T-helper 2 cell treated with Interferon-gamma antibody and Interleukin-4, amounts not matched to agents 100 ng/mL and 5 ng/mL, for 36 hours (primary cell): Measurements from ENCODE around the gene JAKMIP1. TPM values are rescaled to one million over a fixed set of nuclear protein-coding genes. Genes with fewer than 3 reads are reported as not detected.

Source experiments
- intact Hi-C: fragments of 100-400 bp; cut with micrococcal nuclease; formaldehyde crosslinking; loops from one replicate; pipeline ENCODE4 v1.15.1; 2023
- total RNA-seq: library from RNA; stranded (reverse); gene quantifications from 2 replicates; pipeline ENCODE4 v1.2.3, GENCODE V29; 2022

JAKMIP1 gene
- total RNA-seq, 1 donor from 2014 or later: 18.5 TPM

DNA sequence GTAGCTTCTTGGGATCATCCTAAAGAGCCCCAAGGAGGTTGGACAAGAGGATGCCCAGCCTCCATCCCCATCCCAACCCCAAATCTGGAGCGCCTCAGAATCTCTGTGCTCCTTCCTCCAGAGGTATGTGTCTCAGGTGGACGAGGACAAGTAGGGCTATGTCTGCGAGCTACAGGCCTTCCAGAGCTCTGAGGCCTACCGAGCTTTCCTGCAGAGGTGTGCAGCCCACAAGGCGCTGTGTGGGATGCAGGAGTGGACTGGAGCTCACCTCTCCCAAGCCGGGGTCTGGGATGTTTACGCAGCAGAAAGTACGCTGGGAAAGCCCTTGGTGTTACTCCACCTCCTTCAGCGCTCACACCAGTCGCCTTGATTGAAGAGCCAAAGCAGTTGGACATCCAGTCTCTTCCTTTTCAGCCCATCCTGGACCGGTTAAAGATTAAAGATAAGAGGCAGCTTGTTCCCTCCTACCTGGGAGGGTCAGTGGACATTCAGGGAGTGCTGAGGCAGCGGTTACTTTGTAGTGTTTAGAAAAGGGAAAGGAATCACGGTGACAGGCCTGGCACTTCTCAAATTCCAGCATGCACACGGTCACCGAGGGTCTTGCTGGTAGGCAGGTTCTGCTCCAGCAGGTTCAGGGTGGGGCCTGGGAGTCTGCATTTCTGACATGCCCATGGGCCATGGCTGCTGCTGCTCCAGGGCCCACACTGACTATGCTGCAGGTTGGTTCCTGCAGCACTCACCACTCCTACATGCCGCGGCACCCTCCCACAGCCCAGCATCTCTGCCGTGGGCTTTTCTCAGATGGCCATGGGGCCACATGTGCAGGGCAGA lies 29.5 kb upstream of the JAKMIP1 start:
- intact Hi-C loops: no loop called here

DNA sequence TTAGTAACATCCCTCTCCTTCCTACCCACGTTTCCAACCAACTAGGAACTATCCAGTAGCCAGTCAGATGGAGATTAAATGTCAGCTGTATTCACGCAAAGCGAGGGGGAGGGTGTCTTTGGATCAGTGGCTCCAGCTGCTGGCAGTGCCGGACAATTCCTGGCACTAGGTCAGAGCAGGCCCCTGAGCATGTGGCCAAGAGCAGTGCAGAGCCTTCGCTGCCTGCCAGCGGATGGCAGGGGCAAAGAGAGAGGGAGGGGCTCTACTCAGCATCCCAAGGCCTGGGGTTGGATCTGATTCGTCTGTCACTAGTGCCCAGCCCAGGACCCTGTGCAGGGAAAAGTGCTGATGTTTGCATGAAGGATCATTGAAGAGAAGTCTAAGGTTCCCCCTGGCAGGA lies 28.7 kb upstream of the JAKMIP1 start:
- intact Hi-C loops: no loop called here

DNA sequence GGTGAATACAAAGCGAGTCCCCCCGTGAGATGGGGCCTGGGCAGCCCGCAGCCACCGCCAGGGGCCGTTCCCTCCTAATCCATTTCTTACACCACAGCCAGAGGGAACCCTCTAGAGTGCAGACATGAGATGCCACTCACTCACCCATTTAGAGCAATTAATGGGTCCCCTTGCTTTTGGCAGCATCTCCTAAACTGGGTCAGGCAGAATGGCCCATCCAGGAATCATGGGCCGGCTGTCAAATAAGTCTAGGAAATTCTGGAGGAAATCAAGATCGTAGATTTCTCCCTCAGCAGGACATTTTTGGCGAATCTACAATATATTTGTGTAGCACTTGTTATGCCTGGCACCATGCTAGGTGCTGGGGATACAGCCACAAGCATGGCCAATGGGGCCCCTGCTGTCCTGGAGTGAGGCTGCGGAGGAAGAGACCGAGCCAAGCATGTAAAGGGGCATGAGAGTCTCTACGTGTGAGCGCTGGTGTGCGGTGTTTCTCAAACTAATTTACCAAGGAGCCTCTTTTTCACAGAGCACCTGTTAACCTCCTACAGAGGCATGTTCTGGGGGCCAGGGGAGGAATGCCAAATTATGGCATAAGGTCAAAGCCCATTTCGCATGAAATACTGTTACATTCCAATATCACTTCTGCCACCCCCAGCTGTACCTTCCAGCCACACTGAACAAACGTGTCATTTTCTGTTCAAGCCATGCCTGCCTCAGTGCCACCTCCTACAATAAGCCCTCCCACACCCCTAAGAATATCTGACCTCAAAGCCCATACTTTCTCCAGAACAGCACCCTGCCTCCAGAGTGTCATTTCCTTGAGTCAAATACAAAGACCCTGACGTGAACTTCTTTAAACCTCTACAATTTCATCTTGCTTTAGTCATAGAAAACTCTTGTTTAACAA lies 28.1 kb upstream of the JAKMIP1 start:
- intact Hi-C loops: no loop called here

DNA sequence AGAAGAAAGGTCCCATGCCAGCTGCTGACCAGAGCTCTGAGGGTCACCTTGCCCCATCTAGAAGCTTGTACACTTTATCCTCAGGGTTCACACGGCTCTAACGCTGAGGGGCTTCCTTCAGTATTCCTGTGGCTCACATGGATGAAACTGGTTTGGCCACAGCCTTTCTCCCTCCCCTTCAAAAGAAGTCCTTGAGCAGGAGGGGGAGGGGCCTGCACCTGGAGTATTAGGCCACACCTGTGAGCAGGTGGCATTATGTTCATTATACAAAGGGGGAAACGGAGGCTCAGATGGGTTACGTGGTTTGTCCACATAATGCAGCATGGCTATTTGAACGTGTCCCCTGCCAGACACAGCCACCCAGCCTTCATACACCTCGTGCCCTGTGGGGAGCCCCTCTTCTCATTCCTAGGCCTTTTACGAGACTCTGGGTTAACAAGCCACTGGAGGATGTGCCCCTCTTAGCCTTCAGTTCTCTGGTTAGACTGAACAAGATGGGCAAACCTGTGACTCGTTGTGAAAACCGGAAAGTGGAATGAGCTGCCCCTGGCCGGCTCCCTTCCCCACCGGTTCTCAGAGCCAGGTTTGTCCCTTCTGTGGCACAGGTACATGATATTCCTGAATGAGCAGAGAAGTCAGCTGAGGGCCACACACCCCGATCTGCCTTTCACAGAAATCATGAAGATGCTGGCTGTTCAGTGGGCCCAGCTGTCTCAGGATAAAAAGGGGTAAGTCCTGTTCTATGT lies 27.2 kb upstream of the JAKMIP1 start:
- intact Hi-C loops: no loop called here

DNA sequence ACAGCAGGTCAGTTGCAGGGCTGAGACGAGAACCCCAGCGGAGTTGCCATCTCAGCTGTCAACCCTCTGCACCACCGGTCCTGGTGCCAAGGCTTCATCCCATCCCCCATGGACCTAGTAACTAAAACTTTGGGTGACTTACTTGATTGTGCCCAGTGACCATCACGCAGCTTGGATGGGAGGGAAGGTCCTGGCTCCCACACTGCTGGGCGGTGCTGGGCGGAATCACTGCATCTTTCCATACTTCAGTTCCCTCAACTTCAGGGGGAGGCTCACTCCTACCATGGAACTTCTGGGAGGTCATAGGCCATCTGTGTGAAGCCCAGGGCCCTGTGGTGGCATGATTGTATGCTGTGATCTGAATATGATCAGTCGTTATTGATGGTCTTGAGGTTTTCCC lies 26.2 kb upstream of the JAKMIP1 start:
- intact Hi-C loops: no loop called here

DNA sequence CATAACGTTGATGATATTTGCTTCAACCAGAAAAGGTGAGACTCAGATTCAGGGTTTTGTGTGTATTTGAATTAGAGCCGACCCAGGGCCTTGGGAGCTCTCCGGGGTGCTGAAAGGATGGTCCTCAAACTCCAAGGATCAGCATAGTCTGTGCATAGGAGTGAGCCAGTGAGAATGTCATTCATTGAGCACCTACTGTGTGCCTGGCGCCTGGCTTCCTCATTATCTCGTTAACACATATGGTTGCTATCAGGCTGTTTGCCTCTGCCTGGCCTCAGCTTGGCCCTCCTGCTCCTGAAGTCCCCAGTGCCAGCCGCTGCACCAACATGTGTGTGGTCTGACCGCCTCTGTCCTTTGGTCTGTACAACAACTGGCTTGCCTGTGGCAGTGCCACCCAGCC lies 25.1 kb upstream of the JAKMIP1 start:
- intact Hi-C loops: no loop called here

DNA sequence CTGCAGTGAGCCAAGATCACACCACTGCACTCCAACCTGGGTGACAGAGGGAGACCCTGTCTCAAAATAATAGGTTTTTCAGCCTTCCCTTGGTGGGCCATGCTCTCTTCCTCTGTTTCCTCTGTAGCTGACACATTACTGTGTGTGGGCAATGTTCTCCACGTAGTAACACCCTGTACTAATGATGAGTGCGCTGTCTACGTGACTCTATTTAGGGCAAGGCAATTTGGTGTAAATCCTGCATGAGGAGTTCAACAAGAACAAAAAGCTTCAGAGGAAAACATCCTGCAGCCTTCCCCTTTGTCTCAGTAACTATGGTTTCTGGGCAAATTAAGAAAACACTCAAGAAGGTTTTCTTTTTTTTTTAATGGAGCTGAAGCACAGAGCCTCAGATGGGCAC lies 24.4 kb upstream of the JAKMIP1 start:
- intact Hi-C loops: no loop called here

DNA sequence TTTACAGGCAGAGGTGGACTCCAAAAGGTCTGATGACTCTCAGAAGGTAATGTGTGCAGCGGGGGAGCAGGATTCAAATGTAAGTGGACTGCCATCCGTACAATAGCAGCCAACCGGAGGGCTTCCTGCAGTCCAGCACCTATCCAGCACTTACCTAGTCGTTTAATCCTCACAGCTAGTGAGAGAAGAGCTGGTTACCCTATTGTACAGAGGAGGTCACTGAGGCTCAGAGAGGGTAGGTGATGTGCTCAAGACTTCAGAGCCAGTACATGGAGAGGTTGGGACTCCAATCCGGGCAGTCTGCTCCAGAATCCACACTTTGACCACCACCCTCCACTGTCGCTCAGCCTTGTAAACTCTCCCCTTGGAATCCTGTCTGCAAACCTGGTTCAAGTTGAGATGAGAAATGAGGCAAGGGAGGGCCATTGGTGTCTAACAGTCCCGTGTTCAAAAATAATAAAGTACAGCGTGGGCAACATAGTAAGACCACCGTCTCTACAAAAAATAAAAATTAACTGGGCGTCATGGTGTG lies 22.5 kb upstream of the JAKMIP1 start:
- intact Hi-C loops: no loop called here

DNA sequence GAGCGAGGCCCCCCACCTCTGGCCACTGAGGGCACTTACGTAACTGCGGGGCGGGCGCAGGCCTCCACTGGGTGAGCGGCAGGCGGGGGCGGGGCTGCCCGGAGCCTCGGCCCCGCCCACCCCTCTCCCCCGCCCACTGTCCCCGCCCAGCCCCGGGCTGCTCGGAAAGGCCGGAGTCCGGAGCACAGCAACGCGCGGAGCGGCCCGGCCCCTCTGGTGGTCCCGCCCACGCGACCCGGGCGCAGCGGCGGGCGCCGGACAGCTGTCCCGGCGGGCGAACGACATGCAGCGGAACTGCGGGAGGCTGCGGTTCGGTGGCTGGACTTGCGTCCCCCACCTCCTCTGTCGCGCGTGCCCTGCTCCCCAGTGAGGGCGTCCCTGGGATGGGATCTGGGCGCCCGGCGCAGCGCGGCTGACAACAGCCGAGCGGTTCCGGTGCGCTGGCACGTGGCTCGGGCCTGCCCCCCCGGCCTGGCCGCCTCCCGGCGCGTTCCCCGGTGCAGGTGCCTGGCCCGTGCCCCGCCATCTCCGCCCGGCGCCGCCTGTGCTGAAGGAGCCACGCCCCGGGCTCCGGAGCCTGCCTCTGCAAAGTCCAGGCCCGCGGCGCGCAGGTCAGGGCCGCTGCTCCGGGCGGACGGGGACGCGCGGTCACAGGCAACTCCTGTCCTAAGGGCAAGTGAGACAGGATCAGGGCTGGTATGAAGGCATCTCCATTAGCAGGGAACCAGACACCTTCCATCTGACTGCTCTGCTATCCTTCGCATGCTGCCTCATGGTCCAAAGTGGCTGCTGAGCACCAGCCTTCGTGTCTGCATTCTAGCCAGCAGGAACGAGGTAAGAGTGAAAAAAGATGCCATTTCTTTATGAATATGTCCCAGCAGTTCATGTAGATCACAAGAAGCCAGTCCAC lies 21.8 kb upstream of the JAKMIP1 start:
- intact Hi-C loops: no loop called here

DNA sequence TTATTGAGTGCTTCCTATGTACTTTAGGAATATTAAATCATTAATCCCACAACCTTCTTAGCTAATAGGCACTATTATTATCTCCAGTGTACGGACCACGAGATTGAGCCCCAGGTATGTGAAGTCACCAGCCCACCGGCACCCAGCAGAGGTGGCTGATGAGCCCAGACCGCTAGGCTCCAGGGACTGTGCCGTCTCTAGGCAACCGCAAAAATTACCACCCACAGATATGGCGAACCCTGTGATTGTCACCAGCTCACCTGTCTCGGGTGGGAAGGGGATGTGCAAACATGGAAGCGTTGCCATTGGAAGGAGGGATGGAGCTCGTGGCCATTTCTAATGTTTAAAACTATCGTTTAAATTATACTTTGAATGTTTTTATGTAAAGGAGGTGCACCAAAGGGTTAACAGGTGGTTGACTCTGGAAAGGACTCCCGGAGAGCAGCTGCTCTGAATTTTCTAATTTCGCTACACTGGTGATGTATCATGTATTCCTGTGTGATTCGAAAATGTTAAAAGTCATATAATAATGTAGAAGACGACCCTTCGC lies 21.0 kb upstream of the JAKMIP1 start:
- intact Hi-C loops: no loop called here

DNA sequence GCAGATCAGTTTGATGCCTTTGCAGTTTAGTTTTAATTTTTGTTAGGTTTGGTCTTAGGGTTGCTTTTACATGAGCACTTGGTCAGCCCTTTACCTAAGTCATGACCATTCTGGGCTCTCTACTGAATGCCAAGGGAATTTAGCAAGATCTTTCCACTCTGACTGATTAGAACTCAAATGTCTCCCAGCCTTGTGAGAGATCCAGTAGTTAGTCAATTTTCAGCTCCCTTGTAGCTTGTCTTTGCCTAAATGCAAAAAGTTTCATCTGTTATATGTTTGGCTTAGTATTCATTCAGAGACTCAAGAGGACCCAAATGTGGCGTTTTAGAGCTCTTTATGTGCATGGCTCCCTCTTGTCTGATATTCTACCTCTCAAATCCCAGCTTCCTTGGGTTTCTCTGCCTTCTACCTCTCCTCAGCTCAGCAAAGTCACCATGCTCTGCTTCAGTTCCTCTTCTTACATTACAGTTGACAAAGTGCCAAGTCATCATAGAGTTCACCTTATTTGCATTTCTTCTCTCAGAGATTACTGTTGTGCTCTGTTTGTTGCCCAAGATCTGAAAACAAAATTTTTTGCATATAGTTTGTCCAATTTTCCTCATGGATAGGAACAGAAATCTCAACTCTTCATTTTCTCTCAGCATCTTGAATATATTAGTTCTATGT lies 17.5 kb upstream of the JAKMIP1 start:
- intact Hi-C loops: no loop called here

DNA sequence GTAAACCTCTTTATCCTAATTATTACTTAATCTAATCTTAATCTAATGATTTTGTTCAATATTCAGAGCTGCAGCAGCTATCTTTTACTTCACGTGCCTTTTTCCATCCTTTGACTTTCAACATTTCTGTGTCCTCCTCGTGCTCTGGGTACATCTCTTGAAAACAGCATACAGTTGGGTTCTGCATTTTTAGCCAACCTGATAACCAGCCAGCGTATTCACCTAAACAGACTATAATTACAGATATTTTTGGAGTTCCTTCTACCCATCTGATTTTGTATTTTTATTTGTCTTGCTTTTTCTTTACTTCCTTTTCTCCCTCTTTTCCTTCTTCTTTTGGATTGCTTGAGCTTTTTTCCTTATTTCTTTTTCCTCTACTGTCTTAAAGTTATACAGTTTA lies 16.2 kb upstream of the JAKMIP1 start:
- intact Hi-C loops: no loop called here

DNA sequence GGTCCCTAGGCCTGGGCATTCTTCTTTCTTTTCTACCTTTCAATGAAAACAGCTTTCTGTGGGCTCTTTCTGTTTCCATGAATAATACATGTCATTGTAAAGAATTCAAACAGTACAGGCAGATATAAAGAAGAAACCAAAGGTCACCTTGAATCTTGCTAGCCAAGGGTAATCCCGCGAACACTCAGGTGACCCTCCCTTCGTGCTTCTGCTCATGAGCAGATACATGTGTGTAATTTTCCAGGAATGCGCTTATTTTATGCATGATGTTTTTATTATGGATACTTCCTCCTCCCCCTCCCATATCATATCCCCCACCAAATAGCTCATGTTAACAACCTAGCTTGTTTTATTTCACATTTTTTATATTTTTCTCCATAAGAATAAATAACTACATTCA lies 9.6 kb upstream of the JAKMIP1 start:
- intact Hi-C loops: loop anchor here (10.0 kb wide), 1 partner anchor 485 kb away; the partner anchor contains the start of gene S100P

DNA sequence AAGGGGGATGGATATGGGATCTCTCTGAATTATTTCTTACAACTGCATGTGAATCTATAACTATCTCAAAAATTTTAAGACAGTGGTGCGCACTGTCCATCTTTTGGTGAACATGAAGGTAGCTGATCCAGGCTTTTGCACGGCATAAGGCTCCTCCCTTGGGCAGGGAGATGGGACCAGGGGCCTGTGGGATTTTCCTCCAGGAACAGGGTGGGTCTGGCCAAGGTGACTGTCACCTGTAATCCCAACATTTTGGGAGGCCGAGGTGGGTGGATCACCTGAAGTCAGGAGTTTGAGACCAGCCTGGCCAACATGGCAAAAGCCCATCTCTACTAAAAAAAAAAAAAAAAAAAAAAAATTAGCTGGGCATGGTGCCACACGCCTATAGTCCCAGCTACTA lies 8.9 kb upstream of the JAKMIP1 start:
- intact Hi-C loops: loop anchor here (10.0 kb wide), 1 partner anchor 486 kb away; the partner anchor contains the start of gene S100P

DNA sequence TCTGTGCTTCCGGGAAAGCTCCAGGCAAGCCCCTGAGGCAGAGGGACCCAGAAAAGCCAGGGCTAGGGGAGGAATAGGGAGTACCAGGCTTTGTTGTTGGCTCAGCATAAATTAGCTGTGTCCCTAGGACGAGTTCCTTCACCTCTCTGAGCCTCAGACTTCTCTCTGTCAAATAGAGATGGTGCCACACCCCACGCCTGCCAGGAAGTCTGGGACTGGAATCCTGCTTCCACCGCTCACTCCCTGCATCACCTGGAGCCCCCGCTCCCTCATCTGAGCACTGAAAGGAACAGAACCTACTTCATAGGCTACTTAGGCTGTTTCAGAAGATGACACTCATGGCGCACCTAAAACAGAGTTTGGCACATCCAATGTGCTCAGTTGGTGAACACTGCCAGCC lies 8.1 kb upstream of the JAKMIP1 start:
- intact Hi-C loops: loop anchor here (10.0 kb wide), 1 partner anchor 486 kb away; the partner anchor contains the start of gene S100P

DNA sequence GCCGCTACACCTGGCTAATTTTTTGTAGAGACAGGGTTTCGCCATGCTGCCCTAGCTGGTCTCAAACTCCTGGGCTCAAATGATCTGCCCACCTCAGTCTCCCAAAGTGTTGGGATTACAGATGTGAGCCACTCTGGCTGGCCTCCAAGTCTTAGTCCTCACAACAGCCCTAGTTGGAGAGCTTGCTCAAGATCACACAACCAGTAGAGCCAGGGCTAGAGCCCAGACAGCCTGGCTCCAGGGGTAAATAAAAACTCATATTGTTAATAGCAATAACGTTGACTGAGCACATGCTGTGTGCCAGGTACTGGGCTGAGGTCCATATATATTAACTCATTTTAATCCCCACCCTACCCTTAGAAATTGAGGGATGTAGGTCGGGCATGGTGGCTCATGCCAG lies 7.3 kb upstream of the JAKMIP1 start:
- intact Hi-C loops: loop anchor here (10.0 kb wide), 1 partner anchor 487 kb away; the partner anchor contains the start of gene S100P

DNA sequence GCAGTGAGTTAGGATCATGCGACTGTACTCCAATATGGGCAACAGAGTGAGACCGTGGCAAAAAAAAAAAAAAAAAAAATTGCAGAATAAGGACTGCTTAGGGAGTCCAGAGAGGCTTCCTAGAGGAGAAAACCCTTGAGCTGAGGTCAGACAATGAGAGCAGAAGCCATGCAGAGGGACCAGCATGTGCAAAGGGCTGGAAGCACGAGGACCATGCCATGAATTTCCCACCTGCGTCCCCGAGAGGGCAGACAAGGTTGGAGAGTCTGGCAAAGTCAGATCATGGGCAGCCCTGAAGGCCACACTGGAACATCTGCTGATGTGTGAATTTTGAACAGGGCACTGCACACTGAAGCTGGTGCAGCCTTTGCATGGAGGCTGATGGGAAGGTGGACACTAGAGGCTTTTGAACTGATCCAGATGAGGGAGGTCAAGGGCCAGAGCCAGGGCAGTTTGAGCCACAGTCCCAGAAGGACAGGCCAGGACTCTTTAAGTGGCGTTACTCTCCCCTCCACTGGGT lies 6.5 kb upstream of the JAKMIP1 start:
- intact Hi-C loops: loop anchor here (10.0 kb wide), 1 partner anchor 488 kb away; the partner anchor contains the start of gene S100P

DNA sequence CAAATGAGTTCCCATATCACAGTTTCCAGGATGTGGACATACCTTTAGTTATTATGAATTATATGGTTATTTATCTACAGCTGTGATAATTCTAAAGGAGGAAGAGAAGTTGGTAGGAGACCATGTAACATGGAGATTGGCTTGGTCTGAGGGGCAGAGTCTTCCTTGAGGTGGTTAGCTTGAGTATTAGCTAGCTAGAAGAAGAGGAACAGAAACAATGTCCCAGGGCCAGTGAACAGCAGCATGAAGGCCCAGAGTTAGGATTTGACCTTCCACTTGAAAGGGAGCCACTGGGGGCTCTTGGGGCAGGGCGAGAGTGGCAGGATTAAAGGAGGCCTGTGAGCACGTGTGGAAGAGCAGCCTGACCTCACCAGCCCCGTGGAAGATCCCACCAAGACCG lies 5.6 kb upstream of the JAKMIP1 start:
- intact Hi-C loops: loop anchor here (10.0 kb wide), 1 partner anchor 489 kb away; the partner anchor contains the start of gene S100P

DNA sequence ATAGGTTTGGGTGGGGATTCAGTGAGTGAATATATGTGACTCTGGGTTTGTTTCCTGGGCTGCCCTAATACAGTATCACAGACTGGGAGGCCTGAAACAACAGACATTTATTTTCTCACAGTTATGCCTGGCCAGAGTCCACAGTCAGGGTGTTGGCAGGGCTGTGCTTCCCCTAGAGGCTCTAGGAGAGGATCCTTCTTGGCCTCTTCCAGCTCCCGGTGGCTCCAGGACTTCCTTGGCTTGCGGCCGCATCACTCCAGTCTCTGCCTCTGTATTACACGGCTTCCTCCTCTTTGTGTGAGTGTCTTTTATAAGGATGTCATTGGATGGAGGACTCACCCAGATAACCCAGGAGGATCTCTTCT lies 5.2 kb upstream of the JAKMIP1 start:
- intact Hi-C loops: loop anchor here (10.0 kb wide), 1 partner anchor 489 kb away; the partner anchor contains the start of gene S100P
